Right lobe of liver (tissue), 4 donors: ENCODE results near the gene PILRA.

ENCODE experiments used
- CTCF ChIP-seq, 4 donors: fragments of 200-600 bp in 3 of 4; fragments of 450-650 bp in 1 of 4; IDR thresholded peaks; one replicate each; pipeline versions ENCODE4 v1.5.1 to v1.8.0; 2016 to 2022; ENCODE audit warnings: antibody characterized with exemption in 4 of 4, mild to moderate bottlenecking in 2 of 4
- POLR2A ChIP-seq: fragments of 450-650 bp; IDR thresholded peaks from one replicate; pipeline ENCODE4 v1.6.1; 2017; ENCODE audit warnings: antibody characterized with exemption, mild to moderate bottlenecking
- donor health status: DM: no; HTN: no; CAD: no.
- donor health status: DM: no; HTN: no; CAD: no.
- donor health status: DM: no; HTN: yes; CAD: no.

GRCh38 chr7:100427762-100428198, 54.5 kb downstream of the PILRA start:
- TF ChIP-seq CTCF (IDR thresholded peaks at IDR 0.05) (no peak), POLR2A (no peak)
